Upper lobe of left lung (tissue), 4 donors: Measurements from ENCODE around the gene SREBF1.

Experiments used
- CTCF ChIP-seq, 6 experiments: fragments of 450-650 bp in 4 of 6; fragments of 200-600 bp in 2 of 6; sonication (generic) in 2 of 6; IDR thresholded peaks; one replicate each; pipeline ENCODE4 v1.5.1; 2016 to 2019; ENCODE audit warnings: antibody characterized with exemption in 6 of 6
- POLR2A ChIP-seq, 4 donors: fragments of 450-650 bp; IDR thresholded peaks; one replicate each; pipeline ENCODE4 v1.5.1; 2016 to 2017; ENCODE audit warnings: antibody characterized with exemption in 4 of 4, mild to moderate bottlenecking in 2 of 4
- POLR2AphosphoS5 ChIP-seq, 2 donors: sonication (generic); formaldehyde crosslinking; IDR thresholded peaks; one replicate each; pipeline ENCODE4 v1.5.1; 2017; ENCODE audit warnings: antibody characterized with exemption in 2 of 2

GRCh38 chr17:17827826-17828621 lies 8.8 kb downstream of the SREBF1 start:
- TF ChIP-seq POLR2A (IDR thresholded peaks at IDR 0.05) (no peak), CTCF (IDR thresholded peaks at IDR 0.05) (no peak), POLR2AphosphoS5 (IDR thresholded peaks at IDR 0.05) (no peak)
